AML-193 (cell line): ENCODE results near the gene SEMA3D.

ENCODE experiments used
- DNase-seq, 2 experiments: peaks; one replicate each; lab custom pipeline; 2025; lab: John Stamatoyannopoulos, UW

Gene SEMA3D

GRCh38 chr7:85186521-85187241, at the start of gene SEMA3D:
Gene SEMA3D, minus strand, starts transcription at chr7:85187056. Its CDS starts 65,165 bp downstream, at chr7:85121891.
- peak; percentile 31 to 54 for DNase-seq

GRCh38 chr7:85234730-85235129, 47.9 kb upstream of the SEMA3D start:
- DNase-seq, result no peak

DNA sequence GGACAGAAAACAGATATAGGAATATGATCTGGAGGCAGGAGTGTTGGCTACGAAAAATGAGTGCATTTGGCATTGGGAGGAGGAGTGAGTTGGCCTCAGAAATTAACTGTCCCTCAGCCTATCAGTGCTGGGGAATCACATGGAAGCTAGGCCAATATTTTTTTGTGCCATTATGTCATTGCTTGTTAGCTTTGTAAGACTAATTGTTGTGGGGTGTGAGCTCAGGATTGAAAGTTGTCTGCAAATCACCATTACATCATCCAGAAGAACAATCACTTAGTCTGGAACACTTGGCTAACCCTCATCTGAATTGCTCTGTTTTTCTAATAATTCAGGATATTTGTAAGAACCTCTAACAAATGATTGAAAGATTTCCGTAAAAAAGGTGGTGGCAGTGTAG, 45.2 kb upstream of the SEMA3D start:
- DNase-seq, result no peak

GRCh38 chr7:85230623-85231022, 43.8 kb upstream of the SEMA3D start:
- DNase-seq, result no peak

DNA sequence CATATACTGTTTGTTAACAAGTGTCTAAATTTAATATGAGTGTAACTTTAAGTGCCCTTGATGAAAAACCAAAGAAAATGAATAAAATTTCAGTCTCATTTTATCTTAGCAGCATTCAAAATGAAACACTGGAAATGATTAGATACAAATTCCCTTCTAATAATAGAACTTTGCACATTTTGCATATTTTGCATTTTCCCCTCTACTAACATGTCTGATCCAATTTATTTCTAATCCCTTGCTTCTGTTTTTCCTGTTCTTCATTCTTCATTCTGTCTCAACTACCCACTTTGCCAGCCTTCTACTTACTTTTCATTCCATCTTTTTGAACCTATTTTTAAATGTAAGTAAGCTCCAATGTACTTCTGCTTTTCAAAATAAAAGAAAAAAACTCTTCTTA, 42.7 kb upstream of the SEMA3D start:
- no peak for DNase-seq

- no peak for DNase-seq
Observed at GRCh38 chr7:85226361-85227085, 39.7 kb upstream of the SEMA3D start.

GRCh38 chr7:85224171-85224570, 37.3 kb upstream of the SEMA3D start:
- DNase-seq, result no peak

DNA sequence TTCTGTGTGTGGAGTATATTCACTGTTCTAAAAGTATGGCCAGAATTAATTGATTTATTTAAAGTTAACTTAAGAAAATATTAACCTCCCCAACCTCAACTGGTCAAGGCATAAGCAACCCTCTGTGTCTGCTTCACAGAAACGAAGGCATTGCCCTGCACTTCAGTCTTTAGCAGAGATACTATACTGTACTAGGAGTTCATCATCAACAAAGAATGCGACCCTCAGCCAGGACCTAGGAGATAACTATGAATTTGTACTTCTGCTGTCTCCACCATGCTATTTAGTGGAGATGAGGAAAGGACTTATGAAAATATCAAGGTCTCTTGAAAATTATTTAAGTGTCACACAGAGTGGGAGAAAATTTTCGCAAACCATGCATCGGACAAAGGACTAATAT, 35.7 kb upstream of the SEMA3D start:
- no peak for DNase-seq

GRCh38 chr7:85221796-85222195, 34.9 kb upstream of the SEMA3D start:
- no peak for DNase-seq

DNA sequence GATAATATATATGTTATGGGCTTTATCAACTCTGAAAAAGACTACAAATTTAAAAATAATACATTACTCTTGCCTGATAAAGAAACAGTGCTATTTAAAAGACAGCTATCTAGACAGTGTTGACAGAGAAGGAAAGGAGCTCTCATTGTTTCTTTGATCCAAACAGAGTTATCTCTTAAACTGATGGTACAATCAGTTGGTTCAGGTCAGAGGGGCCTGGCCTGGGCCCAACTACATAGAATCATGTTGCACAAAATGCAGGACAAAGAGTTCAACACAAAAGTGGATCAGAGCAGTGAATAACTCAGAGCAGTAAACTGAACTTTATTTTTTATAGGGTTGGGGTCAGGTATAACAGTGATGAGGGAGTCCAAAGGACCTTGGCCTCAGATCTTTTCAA, 33.8 kb upstream of the SEMA3D start:
- no peak for DNase-seq

- no peak for DNase-seq
Observed at GRCh38 chr7:85220023-85220422, 33.2 kb upstream of the SEMA3D start.

- no peak for DNase-seq
Observed at GRCh38 chr7:85217085-85217484, 30.2 kb upstream of the SEMA3D start.

DNA sequence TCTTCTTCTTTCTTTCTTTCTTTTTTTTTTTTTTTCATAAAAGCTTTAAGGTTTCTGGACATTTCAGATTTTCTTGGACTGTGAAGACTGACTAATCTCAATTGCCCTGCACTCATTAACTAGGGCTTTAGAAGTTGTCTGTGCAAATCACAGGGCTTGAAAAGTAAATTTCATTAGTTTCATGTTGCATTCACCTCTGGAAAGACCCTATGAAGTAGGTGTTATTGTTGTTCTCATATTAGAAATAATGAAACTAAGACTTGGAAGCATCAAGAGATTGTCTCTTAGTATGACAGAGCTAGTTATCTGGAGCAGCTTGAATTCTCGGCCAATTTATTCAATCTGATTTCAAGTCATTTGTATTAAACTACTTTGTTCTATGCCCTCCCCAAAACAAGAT, 28.2 kb upstream of the SEMA3D start:
- no peak for DNase-seq

GRCh38 chr7:85213500-85213899, 26.6 kb upstream of the SEMA3D start:
- no peak for DNase-seq

DNA sequence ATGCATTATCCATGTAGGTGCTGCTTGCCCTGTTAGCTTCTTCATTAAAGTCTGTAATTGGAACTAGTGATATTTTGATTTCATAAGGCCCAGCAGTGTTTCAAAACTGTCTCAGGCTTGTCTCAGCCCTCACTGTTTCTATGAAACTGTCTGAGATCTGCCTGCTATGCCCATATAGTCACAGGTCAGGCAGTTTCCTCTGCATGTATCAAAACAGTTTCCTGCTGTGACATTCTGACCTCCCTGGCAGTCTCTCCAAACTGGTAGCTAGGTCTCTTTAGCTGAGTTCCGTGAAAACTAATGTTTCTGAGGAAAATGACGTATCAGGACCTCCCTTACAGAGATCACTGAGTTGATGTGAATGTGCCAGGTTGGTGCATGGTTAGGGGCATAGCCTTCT, 18.9 kb upstream of the SEMA3D start:
- no peak for DNase-seq

- no peak for DNase-seq
Observed at GRCh38 chr7:85204496-85204895, 17.6 kb upstream of the SEMA3D start.

DNA sequence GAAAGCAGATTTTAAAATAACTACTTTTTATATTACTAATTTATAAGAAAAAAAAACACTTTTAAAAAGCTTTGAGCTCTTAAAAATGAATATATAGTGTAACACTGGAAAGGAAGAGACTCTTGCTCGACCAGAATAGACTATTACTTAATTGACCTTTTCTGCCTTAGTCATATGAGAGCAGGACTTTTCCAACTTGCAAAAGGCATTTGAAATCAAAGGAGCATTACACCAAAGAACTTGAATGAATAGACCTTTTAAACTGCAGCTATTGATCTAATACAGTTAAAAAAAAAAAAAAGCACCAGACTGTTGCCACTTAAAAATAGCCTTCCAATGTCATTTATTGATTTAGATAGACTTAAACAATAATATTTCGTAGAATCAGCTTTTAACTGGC, 17.2 kb upstream of the SEMA3D start:
- no peak for DNase-seq

- no peak for DNase-seq
Observed at GRCh38 chr7:85201209-85201608, 14.4 kb upstream of the SEMA3D start.

GRCh38 chr7:85196696-85197095, 9.8 kb upstream of the SEMA3D start:
- DNase-seq, result no peak

GRCh38 chr7:85191383-85191782, 4.5 kb upstream of the SEMA3D start:
- DNase-seq, result peak; percentile 15 to 21

GRCh38 chr7:85186083-85186520, 754 bp downstream of the SEMA3D start:
- no peak for DNase-seq

- DNase-seq, result no peak
Observed at GRCh38 chr7:85185424-85186082, 1.3 kb downstream of the SEMA3D start.
